ENCODE data around the gene DNAH17. TPM values are rescaled to one million over a fixed set of nuclear protein-coding genes. Genes with fewer than 3 reads are reported as not detected.

Gene DNAH17
- total RNA-seq, 1 donor from 2014 or later = not detected

DNA sequence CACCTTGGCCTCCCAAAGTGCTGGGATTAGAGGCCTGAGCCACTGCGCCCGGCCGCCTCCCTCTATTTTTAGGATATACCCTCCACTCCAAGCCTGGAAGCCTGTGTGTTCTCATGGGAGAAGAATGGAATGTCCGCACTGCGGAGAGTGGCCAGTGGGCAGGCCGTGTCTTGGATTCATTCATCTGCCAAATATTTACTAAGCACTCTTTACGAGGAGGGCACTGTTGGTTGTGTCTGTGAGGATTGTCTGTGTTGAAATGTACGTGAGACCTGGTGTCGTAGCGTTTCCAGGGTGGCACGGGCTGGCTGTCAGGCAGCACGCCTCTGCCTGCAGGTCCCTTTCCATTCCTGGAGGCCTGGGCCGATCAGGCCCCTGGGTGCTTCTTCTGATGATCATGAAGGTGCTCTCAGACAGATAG, 179.5 kb downstream of the DNAH17 start:
- Histone ChIP-seq H3K27ac (no peak overlapping the region), H3K79me2 (ENCODE audit: low read depth) (peaks cover 39% of the 10 kb centered on the region), H3K27me3 (no peaks in the 10 kb centered on the region), H3K4me3 (no peak overlapping the region), H3K9ac (no peak overlapping the region), H2AFZ (replicated peaks) (no peak overlapping the region), H3K4me1 (no peaks in the 10 kb centered on the region), H3K9me3 (ENCODE audit: low read depth) (no peaks in the 10 kb centered on the region), H3F3A (ENCODE audit: low read depth) (no peaks in the 10 kb centered on the region), H3K4me2 (no peak overlapping the region), H4K20me1 (ENCODE audit: low read depth) (peaks cover 27% of the 10 kb centered on the region), H3K36me3 (no peaks in the 10 kb centered on the region)
- H3K9me3 Mint-ChIP-seq = no peaks in the 10 kb centered on the region
- H3K4me1 Mint-ChIP-seq = no peaks in the 10 kb centered on the region
- peaks cover 39% of the 10 kb centered on the region for H3K36me3 Mint-ChIP-seq
- H3K27ac Mint-ChIP-seq = no peak overlapping the region
- DNase-seq (ENCODE audit: low spot score) = no peak
- H3K4me3 Mint-ChIP-seq = no peak overlapping the region
- H3K27me3 Mint-ChIP-seq (ENCODE audit: insufficient read depth, low read depth) = peaks cover 2% of the 10 kb centered on the region
- TF ChIP-seq EZH2phosphoT487 (IDR thresholded peaks at IDR 0.05) (no peak), EZH2 (IDR thresholded peaks at IDR 0.05) (no peak)
- TF ChIP-seq, protein P1, sequence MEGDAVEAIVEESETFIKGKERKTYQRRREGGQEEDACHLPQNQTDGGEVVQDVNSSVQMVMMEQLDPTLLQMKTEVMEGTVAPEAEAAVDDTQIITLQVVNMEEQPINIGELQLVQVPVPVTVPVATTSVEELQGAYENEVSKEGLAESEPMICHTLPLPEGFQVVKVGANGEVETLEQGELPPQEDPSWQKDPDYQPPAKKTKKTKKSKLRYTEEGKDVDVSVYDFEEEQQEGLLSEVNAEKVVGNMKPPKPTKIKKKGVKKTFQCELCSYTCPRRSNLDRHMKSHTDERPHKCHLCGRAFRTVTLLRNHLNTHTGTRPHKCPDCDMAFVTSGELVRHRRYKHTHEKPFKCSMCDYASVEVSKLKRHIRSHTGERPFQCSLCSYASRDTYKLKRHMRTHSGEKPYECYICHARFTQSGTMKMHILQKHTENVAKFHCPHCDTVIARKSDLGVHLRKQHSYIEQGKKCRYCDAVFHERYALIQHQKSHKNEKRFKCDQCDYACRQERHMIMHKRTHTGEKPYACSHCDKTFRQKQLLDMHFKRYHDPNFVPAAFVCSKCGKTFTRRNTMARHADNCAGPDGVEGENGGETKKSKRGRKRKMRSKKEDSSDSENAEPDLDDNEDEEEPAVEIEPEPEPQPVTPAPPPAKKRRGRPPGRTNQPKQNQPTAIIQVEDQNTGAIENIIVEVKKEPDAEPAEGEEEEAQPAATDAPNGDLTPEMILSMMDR (IDR thresholded peaks at IDR 0.05) = no peak

DNA sequence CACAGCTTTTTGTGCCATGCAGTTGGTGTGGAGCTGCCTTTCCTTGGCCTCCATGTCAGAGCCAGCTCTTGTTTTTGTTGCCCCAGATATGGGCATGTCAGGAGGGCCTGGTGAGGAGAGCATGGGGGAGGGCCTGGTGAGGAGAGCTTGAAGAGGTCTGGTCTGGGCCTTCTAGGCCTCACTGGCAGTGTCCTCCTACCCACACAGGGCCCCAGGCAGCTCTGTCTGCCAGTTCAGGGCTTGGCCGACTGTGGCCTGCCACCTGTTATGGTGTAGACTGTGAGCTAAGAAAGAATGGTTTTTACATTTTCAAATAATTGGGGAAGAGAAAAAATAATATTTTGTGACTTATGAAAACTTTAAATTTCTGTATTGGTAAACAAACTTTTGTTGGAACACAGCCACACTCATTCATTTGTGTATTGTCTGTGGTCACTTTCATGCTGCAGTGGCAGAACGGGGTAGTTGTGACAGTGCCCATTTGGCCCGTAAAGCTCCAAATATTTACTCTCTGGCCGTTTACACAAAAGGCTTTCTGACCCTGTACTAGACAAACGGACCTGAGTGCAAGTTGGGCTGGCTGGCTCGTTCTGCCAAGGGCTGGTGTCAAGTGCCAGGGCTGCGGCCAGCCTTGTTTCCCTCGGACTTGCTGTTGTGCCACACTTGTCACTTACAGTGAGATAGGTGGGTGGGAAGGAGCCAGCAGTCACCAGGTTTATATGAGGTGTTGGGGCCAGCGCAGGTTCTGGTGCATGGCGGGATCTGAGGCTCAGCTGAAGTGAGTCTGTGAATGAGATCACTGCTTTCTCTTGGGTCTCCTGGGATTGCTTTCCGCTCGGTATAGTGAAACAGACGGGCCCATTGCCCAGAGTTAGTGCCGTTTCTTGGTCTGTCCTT, 180.5 kb downstream of the DNAH17 start:
- H3K36me3 Mint-ChIP-seq = peaks cover 36% of the 10 kb centered on the region
- H3K4me1 Mint-ChIP-seq = no peaks in the 10 kb centered on the region
- H3K9me3 Mint-ChIP-seq = no peaks in the 10 kb centered on the region
- no peak for DNase-seq (ENCODE audit: low spot score)
- Histone ChIP-seq H4K20me1 (ENCODE audit: low read depth) (peaks cover 37% of the 10 kb centered on the region), H3K4me2 (no peak overlapping the region), H3K27ac (no peak overlapping the region), H3K27me3 (no peaks in the 10 kb centered on the region), H3K4me1 (no peaks in the 10 kb centered on the region), H3K79me2 (ENCODE audit: low read depth) (peaks cover 50% of the 10 kb centered on the region), H3K9ac (no peak overlapping the region), H3F3A (ENCODE audit: low read depth) (no peaks in the 10 kb centered on the region), H2AFZ (replicated peaks) (no peak overlapping the region), H3K9me3 (ENCODE audit: low read depth) (no peaks in the 10 kb centered on the region), H3K36me3 (no peaks in the 10 kb centered on the region), H3K4me3 (no peak overlapping the region)
- no peak for TF ChIP-seq EZH2phosphoT487 (IDR thresholded peaks at IDR 0.05)
- peaks cover 2% of the 10 kb centered on the region for H3K27me3 Mint-ChIP-seq (ENCODE audit: insufficient read depth, low read depth)
- no peak overlapping the region for H3K4me3 Mint-ChIP-seq
- no peak overlapping the region for H3K27ac Mint-ChIP-seq

DNA sequence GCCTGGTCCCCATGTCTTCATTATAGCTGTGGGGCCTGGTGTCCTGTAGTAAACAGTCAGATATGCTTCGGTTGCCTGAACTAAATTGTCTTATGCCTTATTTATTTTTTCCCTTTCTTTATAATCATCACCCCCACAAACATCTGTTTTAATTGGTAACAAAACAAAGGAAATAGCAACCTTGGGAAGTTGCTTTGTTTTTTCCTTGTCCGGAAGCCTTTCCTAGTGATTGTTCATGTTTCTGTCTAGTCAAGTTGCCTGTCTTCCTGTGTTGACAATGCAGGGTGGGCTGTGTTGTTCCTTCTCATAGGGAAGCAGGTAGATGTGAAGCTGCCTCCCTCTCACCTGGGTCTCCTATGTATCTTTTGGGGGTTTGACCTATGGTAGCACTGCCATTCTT, 182.0 kb downstream of the DNAH17 start:
- H2AFZ ChIP-seq (replicated peaks) = no peak overlapping the region
- TF ChIP-seq, protein P1 (IDR thresholded peaks at IDR 0.05) = no peak
- no peak for TF ChIP-seq EZH2phosphoT487 (IDR thresholded peaks at IDR 0.05)
- no peak for TF ChIP-seq EZH2 (IDR thresholded peaks at IDR 0.05)
- H3K4me1 ChIP-seq = no peaks in the 10 kb centered on the region
- Mint-ChIP-seq H3K4me3 (no peak overlapping the region), H3K36me3 (peaks cover 27% of the 10 kb centered on the region), H3K9me3 (no peaks in the 10 kb centered on the region), H3K4me1 (peaks cover 5% of the 10 kb centered on the region), H3K27ac (no peak overlapping the region), H3K27me3 (ENCODE audit: insufficient read depth, low read depth) (peaks cover 2% of the 10 kb centered on the region)
- peaks cover 44% of the 10 kb centered on the region for H4K20me1 ChIP-seq (ENCODE audit: low read depth)
- H3K4me3 ChIP-seq = no peak overlapping the region
- DNase-seq (ENCODE audit: low spot score) = no peak
- no peak overlapping the region for H3K27ac ChIP-seq
- peaks cover 65% of the 10 kb centered on the region for H3K79me2 ChIP-seq (ENCODE audit: low read depth)
- no peaks in the 10 kb centered on the region for H3K9me3 ChIP-seq (ENCODE audit: low read depth)
- H3K36me3 ChIP-seq = no peaks in the 10 kb centered on the region
- H3K27me3 ChIP-seq = no peaks in the 10 kb centered on the region
- no peaks in the 10 kb centered on the region for H3F3A ChIP-seq (ENCODE audit: low read depth)
- H3K4me2 ChIP-seq = no peak overlapping the region
- H3K9ac ChIP-seq = no peak overlapping the region

DNA sequence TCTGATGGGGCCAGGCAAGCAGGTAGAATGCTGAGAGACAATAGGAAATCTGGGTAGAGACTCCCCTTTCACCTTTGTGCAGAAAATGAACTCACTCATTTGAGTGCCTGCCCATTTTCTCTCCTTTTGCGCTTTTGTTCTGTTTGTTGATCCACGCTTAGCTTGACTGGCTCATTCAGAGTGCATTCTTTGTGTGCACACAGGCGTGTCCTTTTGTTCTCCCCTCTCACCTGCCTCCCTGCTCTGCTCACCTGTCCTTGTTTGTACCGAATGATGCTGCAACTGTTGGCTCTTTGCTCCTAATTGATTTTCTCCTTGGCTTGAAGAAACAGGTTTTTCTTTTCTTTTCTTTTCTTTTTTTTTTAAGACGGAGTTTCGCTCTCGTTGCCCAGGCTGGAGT, 183.0 kb downstream of the DNAH17 start:
- Histone ChIP-seq H3K4me1 (no peaks in the 10 kb centered on the region), H3K27me3 (no peaks in the 10 kb centered on the region), H3K79me2 (ENCODE audit: low read depth) (peaks cover 74% of the 10 kb centered on the region), H2AFZ (replicated peaks) (no peak overlapping the region), H3F3A (ENCODE audit: low read depth) (no peaks in the 10 kb centered on the region), H3K9me3 (ENCODE audit: low read depth) (no peaks in the 10 kb centered on the region), H3K4me2 (no peak overlapping the region), H3K9ac (no peak overlapping the region), H4K20me1 (ENCODE audit: low read depth) (peaks cover 51% of the 10 kb centered on the region), H3K36me3 (no peaks in the 10 kb centered on the region), H3K4me3 (no peak overlapping the region), H3K27ac (no peak overlapping the region)
- Mint-ChIP-seq H3K4me3 (no peak overlapping the region), H3K27ac (no peak overlapping the region), H3K36me3 (peaks cover 24% of the 10 kb centered on the region), H3K9me3 (no peaks in the 10 kb centered on the region), H3K4me1 (peaks cover 7% of the 10 kb centered on the region), H3K27me3 (ENCODE audit: insufficient read depth, low read depth) (no peaks in the 10 kb centered on the region)
- DNase-seq (ENCODE audit: low spot score) = no peak
- TF ChIP-seq, protein P1 (IDR thresholded peaks at IDR 0.05) = no peak
- TF ChIP-seq EZH2 (IDR thresholded peaks at IDR 0.05) (no peak), EZH2phosphoT487 (IDR thresholded peaks at IDR 0.05) (no peak)
